K562 (cell line): ENCODE data around the gene EEF1A2. TPM values are rescaled to one million over a fixed set of nuclear protein-coding genes. Genes with fewer than 3 reads are reported as not detected.
A peak's percentile ranks its signal among the peaks of the same experiment; 100 is the strongest.

Source experiments
- ATAC-seq: fragments of 200-7000 bp; cut with Tn5 transposase; 3 replicates; pipeline ENCODE4 v1.9.1; 2020; ENCODE audit warnings: moderate library complexity
- BruUV-seq: library from RNA; stranded (reverse); fragments of 400-500 nt; replicated peaks from 2 replicates; lab custom pipeline; 2021; lab: Mats Ljungman, UMichigan
- CTCF ChIA-PET: fragments of 300-600 bp; formaldehyde crosslinking; extraction: SDS; loops from one replicate; lab custom pipeline; 2021; ENCODE audit warnings: low intra/inter-chr PET ratio; lab: Yijun Ruan, JAX
- POLR2A ChIA-PET: fragments of 300-600, 350-650 bp; sonication (Branson Sonifier 250); formaldehyde crosslinking; extraction: SDS; loops from one replicate; lab custom pipeline; 2021; ENCODE audit warnings: antibody characterized with exemption, inconsistent platforms; lab: Yijun Ruan, JAX
- DNase-seq, 4 experiments: peaks; one replicate each; pipeline versions ENCODE4 v3.0.0 to v3.0.0-alpha.2; 2011 to 2018; ENCODE audit warnings: low spot score in 3 of 4, mixed read lengths in 3 of 4; ENCODE audit errors: extremely low read depth in 1 of 4
- FAIRE-seq: peaks from 2 replicates; lab custom pipeline; 2011; peaks lifted over from hg19 to GRCh38; lab: Jason Lieb, UNC
- H2AFZ ChIP-seq: 2 replicates; pipeline ENCODE4 v1.6.0; 2011; ENCODE audit warnings: low read depth, low read length, control low read depth, inconsistent platforms
- H3K27ac ChIP-seq: fragments of 200-600 bp; 3 replicates; pipeline ENCODE4 v1.8.0; 2011; ENCODE audit warnings: low read depth, mild to moderate bottlenecking, control low read depth, inconsistent platforms, low read length, moderate library complexity, mixed read lengths; ENCODE audit errors: extremely low read depth
- H3K27me3 ChIP-seq, 2 experiments: fragments of 300-600 bp in 1 of 2; 2 replicates in 1 of 2; 3 replicates in 1 of 2; pipeline versions ENCODE4 v1.6.0 to v1.8.0; 2011; ENCODE audit warnings: inconsistent platforms in 2 of 2, low read length in 2 of 2, mild to moderate bottlenecking in 1 of 2, mixed read lengths in 1 of 2, moderate library complexity in 1 of 2; ENCODE audit not compliant: control insufficient read depth in 2 of 2, insufficient read depth in 2 of 2
- H3K36me3 ChIP-seq: fragments of 300-600 bp; 3 replicates; pipeline ENCODE4 v1.8.0; 2011; ENCODE audit warnings: mild to moderate bottlenecking, low read length, inconsistent platforms; ENCODE audit not compliant: control insufficient read depth, insufficient read depth
- H3K4me1 ChIP-seq, 2 experiments: fragments of 200-600 bp in 1 of 2; replicated peaks in 1 of 2; 2 replicates in 1 of 2; 3 replicates in 1 of 2; pipeline versions ENCODE4 v1.5.1 to v1.8.0; 2011; ENCODE audit warnings: inconsistent platforms in 2 of 2, low read length in 2 of 2, mild to moderate bottlenecking in 1 of 2, mixed read lengths in 1 of 2, moderate library complexity in 1 of 2; ENCODE audit not compliant: control insufficient read depth in 2 of 2, insufficient read depth in 2 of 2
- H3K4me2 ChIP-seq: 2 replicates; pipeline ENCODE4 v1.6.1; 2011; ENCODE audit warnings: low read length, control low read depth, inconsistent platforms, mixed read lengths; ENCODE audit not compliant: insufficient read depth
- H3K4me3 ChIP-seq: fragments of 200-600 bp; sonication (generic), shearing (Covaris generic); 2 replicates; pipeline ENCODE4 v1.5.1; 2016; ENCODE audit warnings: control low read depth, inconsistent platforms
- H3K79me2 ChIP-seq: fragments of 200-600 bp; 3 replicates; pipeline ENCODE4 v1.8.0; 2011; ENCODE audit warnings: low read length, inconsistent platforms; ENCODE audit not compliant: control insufficient read depth, insufficient read depth
- H3K9ac ChIP-seq, 2 experiments: 2 replicates each; pipeline versions ENCODE4 v1.6.0 to v1.6.1; 2011; ENCODE audit warnings: low read depth in 2 of 2, low read length in 2 of 2, control low read depth in 1 of 2, inconsistent platforms in 1 of 2, mild to moderate bottlenecking in 1 of 2, mixed read lengths in 1 of 2; ENCODE audit not compliant: insufficient read depth in 1 of 2
- H3K9me1 ChIP-seq: one replicate; pipeline ENCODE4 v1.6.0; 2011; ENCODE audit warnings: inconsistent platforms, mild to moderate bottlenecking, low read length, moderate library complexity; ENCODE audit not compliant: control insufficient read depth, insufficient read depth
- H3K9me3 ChIP-seq: replicated peaks from 2 replicates; pipeline ENCODE4 v1.5.1; 2011; ENCODE audit warnings: low read depth, low read length, inconsistent platforms; ENCODE audit not compliant: control insufficient read depth, insufficient read depth
- H4K20me1 ChIP-seq: replicated peaks from 2 replicates; pipeline ENCODE4 v1.6.1; 2011; ENCODE audit warnings: low read length, inconsistent platforms, mixed read lengths; ENCODE audit not compliant: control insufficient read depth, insufficient read depth
- CHD4 ChIP-seq: fragments of 200-600 bp; sonication (generic); IDR thresholded peaks from 3 replicates; pipeline ENCODE4 v1.6.1; 2012; ENCODE audit warnings: low read depth, mild to moderate bottlenecking, mixed read lengths, low read length, inconsistent platforms; ENCODE audit not compliant: insufficient read depth, insufficient replicate concordance, poor library complexity, severe bottlenecking
- ERF ChIP-seq: fragments of 450-650 bp; formaldehyde crosslinking; IDR thresholded peaks from 2 replicates; pipeline ENCODE4 v1.4.0; 2020; ENCODE audit warnings: mild to moderate bottlenecking, mixed read lengths
- HCFC1 ChIP-seq: IDR thresholded peaks from 2 replicates; pipeline ENCODE4 v1.6.1; 2012; ENCODE audit warnings: low read depth, low read length, improper control_type of control experiment
- MTF1 ChIP-seq: fragments of 250-450 bp; sonication (Bioruptor Pico); IDR thresholded peaks from 2 replicates; pipeline ENCODE4 v1.9.0; 2021; ENCODE audit warnings: moderate library complexity, mild to moderate bottlenecking, inconsistent platforms, borderline replicate concordance
- RBFOX2 ChIP-seq: fragments of 200-400 bp; formaldehyde crosslinking; IDR thresholded peaks from 2 replicates; pipeline ENCODE4 v1.6.1; 2017; ENCODE audit warnings: low read depth, mild to moderate bottlenecking, low read length, moderate library complexity
- ZNF445 ChIP-seq: fragments of 250-450 bp; sonication (Bioruptor Pico); IDR thresholded peaks from 2 replicates; pipeline ENCODE4 v1.4.0; 2020; ENCODE audit warnings: low read depth, mild to moderate bottlenecking, moderate library complexity
- ZNF79 ChIP-seq: fragments of 250-450 bp; sonication (Bioruptor Pico); IDR thresholded peaks from 2 replicates; pipeline ENCODE4 v1.4.0; 2020; ENCODE audit warnings: low read depth, mild to moderate bottlenecking, moderate library complexity
- WGBS: fragments of 100-300 bp; shearing (Covaris generic); methylation state at CpG from one replicate; pipeline ENCODE4 v1.1.6; 2016; ENCODE audit warnings: low coverage, mixed read lengths; ENCODE audit not compliant: insufficient coverage; ENCODE audit errors: missing lambda C conversion rate; 5-methylcytosine and 5-hydroxymethylcytosine counted together
- in situ Hi-C: fragments of 300-500 bp; cut with MboI; formaldehyde crosslinking; loops from 4 replicates; pipeline ENCODE4 v1.15.0; 2018; ENCODE audit warnings: inconsistent platforms, mixed read lengths
- intact Hi-C: fragments of 100-400 bp; cut with micrococcal nuclease; formaldehyde crosslinking; loops from 2 replicates; pipeline ENCODE4 v1.14.2; 2022
- polyA plus RNA-seq, 8 experiments: library from polyadenylated mRNA; depleted of rRNA in 4 of 8; stranded (reverse) in 5 of 8; unstranded in 3 of 8; fragments of >200 nt; fragmentation: Nextera tagmentation in 2 of 8; fragmentation: Illumina TruSeq in 1 of 8; extraction: Ambion mirVana in 2 of 8; extraction: Trizol in 1 of 8; gene quantifications; 2 replicates each; pipeline versions ENCODE4 v1.2.1 to v1.2.3, GENCODE V29; 2011 to 2014; ENCODE audit warnings: inconsistent platforms in 1 of 8, missing spikeins in 1 of 8
- total RNA-seq, 7 experiments: library from RNA; depleted of rRNA in 6 of 7; stranded (reverse); fragments of >200 nt in 6 of 7; fragmentation: Illumina TruSeq in 2 of 7; extraction: Trizol in 2 of 7; gene quantifications; 2 replicates each; pipeline versions ENCODE4 v1.2.1 to v1.2.3, GENCODE V29; 2011 to 2021; ENCODE audit warnings: low replicate concordance in 1 of 7
- TF ChIP-seq, protein P1 (sequence below): fragments of 450-650 bp; formaldehyde crosslinking; IDR thresholded peaks from 2 replicates; pipeline ENCODE4 v1.4.0; 2020; ENCODE audit warnings: mild to moderate bottlenecking, mixed read lengths
- TF ChIP-seq, protein P2 (sequence below): fragments of 250-450 bp; sonication (Bioruptor Pico); IDR thresholded peaks from 2 replicates; pipeline ENCODE4 v1.4.0; 2020; ENCODE audit warnings: mild to moderate bottlenecking
- TF ChIP-seq, protein P3 (sequence below): sonication (generic); formaldehyde crosslinking; IDR thresholded peaks from 2 replicates; pipeline ENCODE4 v1.8.0; 2022; ENCODE audit warnings: mild to moderate bottlenecking, missing genetic modification reagents
- TF ChIP-seq, protein P4 (sequence below): fragments of 450-650 bp; conservative IDR thresholded peaks from 2 replicates; pipeline ENCODE4 v1.6.1; 2016; ENCODE audit warnings: missing genetic modification characterization, low read depth, mild to moderate bottlenecking, missing compliant biosample characterization, moderate library complexity
- TF ChIP-seq, protein P5 (sequence below): sonication (generic); formaldehyde crosslinking; IDR thresholded peaks from 2 replicates; pipeline ENCODE4 v1.4.0; 2020; ENCODE audit warnings: mild to moderate bottlenecking, missing genetic modification reagents

EEF1A2 gene
- total and polyA plus RNA-seq, 9 of the 15 experiments (the other 6 are each of a cell fraction or from before 2014, with no cell fraction given), result 0.04 to 29.6 (median 11.5) TPM

DNA sequence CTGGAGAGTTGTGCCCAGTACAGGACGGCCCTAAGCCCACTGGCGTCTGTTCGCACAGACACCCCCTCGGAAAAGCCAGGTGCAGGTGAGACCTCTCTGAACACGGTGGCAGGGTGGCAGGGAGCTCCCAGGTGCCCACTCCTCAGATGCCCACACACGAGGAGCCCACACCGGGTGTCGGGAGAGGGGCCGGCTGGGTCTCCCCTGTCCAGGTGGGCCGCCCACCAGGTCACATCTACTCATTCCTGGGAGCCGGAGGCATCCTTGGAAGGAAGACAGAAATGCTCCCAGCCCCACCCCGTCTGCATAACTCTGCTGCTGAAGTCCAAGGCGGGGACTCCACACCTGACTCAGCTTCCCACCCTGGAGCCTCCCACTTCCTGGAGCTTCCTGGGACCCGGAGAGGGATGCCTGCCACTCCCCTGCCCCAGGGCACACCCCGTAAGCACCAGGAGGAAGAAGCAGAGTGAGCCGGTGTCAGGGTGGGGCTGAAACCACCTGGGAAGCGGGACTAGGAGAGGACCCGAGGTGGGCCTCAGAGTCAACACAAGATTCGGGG, 46.2 kb upstream of the EEF1A2 start:
- DNase-seq, result no peak
- 6% methylated on average over 14 of the region's 19 CpGs for whole genome bisulfite sequencing
- no peaks in the 10 kb centered on the region for H3K9me1 ChIP-seq
- BruUV-seq, result no TSS peak
- no peak overlapping the region for H3K4me3 ChIP-seq
- H3K36me3 ChIP-seq, result no peaks in the 10 kb centered on the region
- intact Hi-C loops, result no loop called here
- H2AFZ ChIP-seq, result no peak overlapping the region
- peaks cover 0 to 47% of the 10 kb centered on the region in 2 experiments; a peak in 4 of 5 replicates for H3K27me3 ChIP-seq
- in situ Hi-C loops, result no loop called here
- H4K20me1 ChIP-seq, result peaks cover 3% of the 10 kb centered on the region
- no peak for ATAC-seq
- peak overlapping the region in 1 of 2 experiments; percentile 35; a peak in 1 of 4 replicates for H3K9ac ChIP-seq
- POLR2A ChIA-PET, result interaction anchor here (1.4 kb wide), 1 partner anchor 24 kb away, joined by 5 read pairs; the partner anchor contains the start of gene PPDPF
- no peaks in the 10 kb centered on the region for H3K79me2 ChIP-seq
- no peaks in the 10 kb centered on the region for H3K9me3 ChIP-seq
- H3K4me1 ChIP-seq, result peaks cover 0 to 87% of the 10 kb centered on the region in 2 experiments; a peak in 3 of 5 replicates
- CTCF ChIA-PET, result no interaction called here
- no peak overlapping the region for H3K27ac ChIP-seq
- no peak for TF ChIP-seq ZNF445 (CRISPR knock-in tag)
- TF ChIP-seq HCFC1, result no peak
- TF ChIP-seq ZNF79 (CRISPR knock-in tag), result no peak
- TF ChIP-seq, protein P1, sequence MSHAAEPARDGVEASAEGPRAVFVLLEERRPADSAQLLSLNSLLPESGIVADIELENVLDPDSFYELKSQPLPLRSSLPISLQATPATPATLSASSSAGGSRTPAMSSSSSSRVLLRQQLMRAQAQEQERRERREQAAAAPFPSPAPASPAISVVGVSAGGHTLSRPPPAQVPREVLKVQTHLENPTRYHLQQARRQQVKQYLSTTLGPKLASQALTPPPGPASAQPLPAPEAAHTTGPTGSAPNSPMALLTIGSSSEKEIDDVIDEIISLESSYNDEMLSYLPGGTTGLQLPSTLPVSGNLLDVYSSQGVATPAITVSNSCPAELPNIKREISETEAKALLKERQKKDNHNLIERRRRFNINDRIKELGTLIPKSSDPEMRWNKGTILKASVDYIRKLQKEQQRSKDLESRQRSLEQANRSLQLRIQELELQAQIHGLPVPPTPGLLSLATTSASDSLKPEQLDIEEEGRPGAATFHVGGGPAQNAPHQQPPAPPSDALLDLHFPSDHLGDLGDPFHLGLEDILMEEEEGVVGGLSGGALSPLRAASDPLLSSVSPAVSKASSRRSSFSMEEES (CRISPR knock-in tag), result no peak
- TF ChIP-seq, protein P2, sequence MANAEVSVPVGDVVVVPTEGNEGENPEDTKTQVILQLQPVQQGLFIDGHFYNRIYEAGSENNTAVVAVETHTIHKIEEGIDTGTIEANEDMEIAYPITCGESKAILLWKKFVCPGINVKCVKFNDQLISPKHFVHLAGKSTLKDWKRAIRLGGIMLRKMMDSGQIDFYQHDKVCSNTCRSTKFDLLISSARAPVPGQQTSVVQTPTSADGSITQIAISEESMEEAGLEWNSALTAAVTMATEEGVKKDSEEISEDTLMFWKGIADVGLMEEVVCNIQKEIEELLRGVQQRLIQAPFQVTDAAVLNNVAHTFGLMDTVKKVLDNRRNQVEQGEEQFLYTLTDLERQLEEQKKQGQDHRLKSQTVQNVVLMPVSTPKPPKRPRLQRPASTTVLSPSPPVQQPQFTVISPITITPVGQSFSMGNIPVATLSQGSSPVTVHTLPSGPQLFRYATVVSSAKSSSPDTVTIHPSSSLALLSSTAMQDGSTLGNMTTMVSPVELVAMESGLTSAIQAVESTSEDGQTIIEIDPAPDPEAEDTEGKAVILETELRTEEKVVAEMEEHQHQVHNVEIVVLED (CRISPR knock-in tag), result no peak
- TF ChIP-seq ERF, result no peak
- no peak for TF ChIP-seq MTF1
- no peak for TF ChIP-seq RBFOX2
- TF ChIP-seq, protein P3, sequence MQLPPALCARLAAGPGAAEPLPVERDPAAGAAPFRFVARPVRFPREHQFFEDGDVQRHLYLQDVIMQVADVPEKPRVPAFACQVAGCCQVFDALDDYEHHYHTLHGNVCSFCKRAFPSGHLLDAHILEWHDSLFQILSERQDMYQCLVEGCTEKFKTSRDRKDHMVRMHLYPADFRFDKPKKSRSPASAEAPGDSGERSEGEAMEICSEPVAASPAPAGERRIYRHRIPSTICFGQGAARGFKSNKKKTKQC (CRISPR knock-in tag), result no peak
- no peak for TF ChIP-seq CHD4
- TF ChIP-seq, protein P4, sequence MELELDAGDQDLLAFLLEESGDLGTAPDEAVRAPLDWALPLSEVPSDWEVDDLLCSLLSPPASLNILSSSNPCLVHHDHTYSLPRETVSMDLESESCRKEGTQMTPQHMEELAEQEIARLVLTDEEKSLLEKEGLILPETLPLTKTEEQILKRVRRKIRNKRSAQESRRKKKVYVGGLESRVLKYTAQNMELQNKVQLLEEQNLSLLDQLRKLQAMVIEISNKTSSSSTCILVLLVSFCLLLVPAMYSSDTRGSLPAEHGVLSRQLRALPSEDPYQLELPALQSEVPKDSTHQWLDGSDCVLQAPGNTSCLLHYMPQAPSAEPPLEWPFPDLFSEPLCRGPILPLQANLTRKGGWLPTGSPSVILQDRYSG (tag), result no peak
- TF ChIP-seq, protein P5, sequence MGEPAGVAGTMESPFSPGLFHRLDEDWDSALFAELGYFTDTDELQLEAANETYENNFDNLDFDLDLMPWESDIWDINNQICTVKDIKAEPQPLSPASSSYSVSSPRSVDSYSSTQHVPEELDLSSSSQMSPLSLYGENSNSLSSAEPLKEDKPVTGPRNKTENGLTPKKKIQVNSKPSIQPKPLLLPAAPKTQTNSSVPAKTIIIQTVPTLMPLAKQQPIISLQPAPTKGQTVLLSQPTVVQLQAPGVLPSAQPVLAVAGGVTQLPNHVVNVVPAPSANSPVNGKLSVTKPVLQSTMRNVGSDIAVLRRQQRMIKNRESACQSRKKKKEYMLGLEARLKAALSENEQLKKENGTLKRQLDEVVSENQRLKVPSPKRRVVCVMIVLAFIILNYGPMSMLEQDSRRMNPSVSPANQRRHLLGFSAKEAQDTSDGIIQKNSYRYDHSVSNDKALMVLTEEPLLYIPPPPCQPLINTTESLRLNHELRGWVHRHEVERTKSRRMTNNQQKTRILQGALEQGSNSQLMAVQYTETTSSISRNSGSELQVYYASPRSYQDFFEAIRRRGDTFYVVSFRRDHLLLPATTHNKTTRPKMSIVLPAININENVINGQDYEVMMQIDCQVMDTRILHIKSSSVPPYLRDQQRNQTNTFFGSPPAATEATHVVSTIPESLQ, result no peak
- no peak for FAIRE-seq
- H3K4me2 ChIP-seq, result no peak overlapping the region
